ENCODE measurements around the gene RS1.

- TF ChIP-seq, protein P1, sequence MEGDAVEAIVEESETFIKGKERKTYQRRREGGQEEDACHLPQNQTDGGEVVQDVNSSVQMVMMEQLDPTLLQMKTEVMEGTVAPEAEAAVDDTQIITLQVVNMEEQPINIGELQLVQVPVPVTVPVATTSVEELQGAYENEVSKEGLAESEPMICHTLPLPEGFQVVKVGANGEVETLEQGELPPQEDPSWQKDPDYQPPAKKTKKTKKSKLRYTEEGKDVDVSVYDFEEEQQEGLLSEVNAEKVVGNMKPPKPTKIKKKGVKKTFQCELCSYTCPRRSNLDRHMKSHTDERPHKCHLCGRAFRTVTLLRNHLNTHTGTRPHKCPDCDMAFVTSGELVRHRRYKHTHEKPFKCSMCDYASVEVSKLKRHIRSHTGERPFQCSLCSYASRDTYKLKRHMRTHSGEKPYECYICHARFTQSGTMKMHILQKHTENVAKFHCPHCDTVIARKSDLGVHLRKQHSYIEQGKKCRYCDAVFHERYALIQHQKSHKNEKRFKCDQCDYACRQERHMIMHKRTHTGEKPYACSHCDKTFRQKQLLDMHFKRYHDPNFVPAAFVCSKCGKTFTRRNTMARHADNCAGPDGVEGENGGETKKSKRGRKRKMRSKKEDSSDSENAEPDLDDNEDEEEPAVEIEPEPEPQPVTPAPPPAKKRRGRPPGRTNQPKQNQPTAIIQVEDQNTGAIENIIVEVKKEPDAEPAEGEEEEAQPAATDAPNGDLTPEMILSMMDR (IDR thresholded peaks at IDR 0.05), result no peak
- TF ChIP-seq POLR2A (IDR thresholded peaks at IDR 0.05), result no peak
These were observed 11.1 kb upstream of the RS1 start for GRCh38 chrX:18682979-18683387.
